PC-9 (cell line): ENCODE measurements around the gene LMOD3. TPM values are rescaled to one million over a fixed set of nuclear protein-coding genes. Genes with fewer than 3 reads are reported as not detected.

ENCODE experiments used
- BruUV-seq: library from RNA; stranded (reverse); fragments of 400-500 nt; replicated peaks from 2 replicates; lab custom pipeline; 2021; lab: Mats Ljungman, UMichigan
- CTCF ChIA-PET: fragments of 300-600 bp; sonication (Branson Sonifier 250); formaldehyde crosslinking; loops from one replicate; lab custom pipeline; 2022; ENCODE audit warnings: antibody characterized with exemption; lab: Charles Lee
- POLR2A ChIA-PET: fragments of 300-600 bp; sonication (Branson Sonifier 250); formaldehyde crosslinking; loops from one replicate; lab custom pipeline; 2022; ENCODE audit warnings: antibody characterized with exemption; ENCODE audit not compliant: unreplicated experiment; lab: Charles Lee
- DNase-seq, 2 experiments: peaks; one replicate each; pipeline versions ENCODE4 v3.0.0 to v3.0.0-alpha.2; 2015 to 2022; ENCODE audit warnings: mixed read lengths in 1 of 2
- H2AFZ ChIP-seq: fragments of 200-600 bp; sonication (generic); 2 replicates; pipeline ENCODE4 v1.8.1; 2017; ENCODE audit warnings: antibody characterized with exemption
- H3F3A ChIP-seq: fragments of 200-600 bp; sonication (generic); 2 replicates; pipeline ENCODE4 v1.8.1; 2017; ENCODE audit warnings: antibody characterized with exemption, mild to moderate bottlenecking, low read depth; ENCODE audit not compliant: insufficient read depth
- H3K27ac ChIP-seq: fragments of 200-600 bp; sonication (generic); 2 replicates; pipeline ENCODE4 v1.6.1; 2016; ENCODE audit warnings: mixed run types
- H3K27me3 ChIP-seq: fragments of 200-600 bp; sonication (generic); 2 replicates; pipeline ENCODE4 v1.6.1; 2016; ENCODE audit warnings: low read depth, mixed run types; ENCODE audit not compliant: insufficient read depth
- H3K36me3 ChIP-seq: fragments of 200-600 bp; sonication (generic); 2 replicates; pipeline ENCODE4 v1.6.1; 2016; ENCODE audit warnings: low read depth, mixed run types
- H3K4me1 ChIP-seq: fragments of 200-600 bp; sonication (generic); replicated peaks from 2 replicates; pipeline ENCODE4 v1.6.1; 2016; ENCODE audit warnings: mixed run types; ENCODE audit not compliant: insufficient read depth
- H3K4me2 ChIP-seq: fragments of 200-600 bp; sonication (generic); 2 replicates; pipeline ENCODE4 v1.6.1; 2017; ENCODE audit warnings: mixed run types
- H3K4me3 ChIP-seq: fragments of 200-600 bp; sonication (generic); 2 replicates; pipeline ENCODE4 v1.6.1; 2016; ENCODE audit warnings: mixed run types
- H3K79me2 ChIP-seq: fragments of 200-600 bp; sonication (generic); 2 replicates; pipeline ENCODE4 v1.6.1; 2017; ENCODE audit warnings: low read depth, mixed run types
- H3K9me2 ChIP-seq: fragments of 200-600 bp; sonication (generic); 2 replicates; pipeline ENCODE4 v1.8.1; 2017; ENCODE audit warnings: mild to moderate bottlenecking; ENCODE audit not compliant: insufficient read depth
- H3K9me3 ChIP-seq: fragments of 200-600 bp; sonication (generic); 2 replicates; pipeline ENCODE4 v1.8.1; 2016; ENCODE audit warnings: low read depth; ENCODE audit not compliant: insufficient read depth
- H4K20me1 ChIP-seq: fragments of 200-600 bp; sonication (generic); 2 replicates; pipeline ENCODE4 v1.8.1; 2017; ENCODE audit not compliant: insufficient read depth
- EZH2 ChIP-seq: fragments of 200-600 bp; sonication (generic); IDR thresholded peaks from 2 replicates; pipeline ENCODE4 v1.8.0; 2017; ENCODE audit warnings: antibody characterized with exemption, low read depth
- intact Hi-C: fragments of 100-400 bp; cut with micrococcal nuclease; formaldehyde crosslinking; loops from one replicate; pipeline ENCODE4 v1.10.0; 2022; ENCODE audit not compliant: unreplicated experiment
- total RNA-seq: library from RNA; stranded (reverse); gene quantifications from 2 replicates; pipeline ENCODE4 v1.2.3, GENCODE V29; 2021
- TF ChIP-seq, protein P1 (sequence below): fragments of 200-600 bp; sonication (generic); conservative IDR thresholded peaks from 2 replicates; pipeline ENCODE4 v1.6.1; 2017; ENCODE audit warnings: mixed run types, antibody characterized with exemption, mild to moderate bottlenecking, moderate library complexity

Gene LMOD3
- total RNA-seq, 1 experiment from 2014 or later, result not detected

DNA sequence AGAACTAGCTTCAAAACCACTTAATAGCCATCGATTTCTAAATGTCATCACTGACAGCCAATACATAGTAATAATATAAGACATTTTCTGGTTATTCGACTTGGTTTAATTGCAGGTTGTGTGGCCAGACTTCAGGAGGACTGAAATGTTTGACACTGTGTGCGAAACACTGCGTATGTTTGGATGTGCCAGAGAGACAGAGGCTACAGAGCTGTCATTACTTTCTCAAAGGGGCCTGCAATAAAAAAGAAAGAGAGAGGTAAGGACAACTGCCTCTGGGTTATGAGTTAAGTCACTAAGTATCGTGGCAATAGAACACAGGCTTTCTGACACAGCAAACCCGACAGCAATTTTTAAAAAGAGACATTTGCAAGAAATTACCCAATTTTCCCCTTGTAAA, 882 bp downstream of the LMOD3 start:
- Histone ChIP-seq H3K9me3 (no peaks in the 10 kb centered on the region), H2AFZ (peak overlapping the region; percentile 63; the same call in 1 of the 2 replicates), H3K4me2 (no peak overlapping the region), H3K27me3 (no peaks in the 10 kb centered on the region), H3K9me2 (no peaks in the 10 kb centered on the region), H3K36me3 (no peaks in the 10 kb centered on the region), H3K27ac (no peak overlapping the region), H3F3A (peaks cover 10% of the 10 kb centered on the region), H3K79me2 (no peaks in the 10 kb centered on the region), H4K20me1 (no peaks in the 10 kb centered on the region), H3K4me1 (peaks cover 13% of the 10 kb centered on the region), H3K4me3 (no peak overlapping the region)
- CTCF ChIA-PET, result interaction anchor here (0.5 to 2.0 kb wide), 5 partner anchors 36 to 320 kb away, joined by 3 to 13 read pairs (median 7); no protein-coding TSS in a partner anchor
- POLR2A ChIA-PET, result no interaction called here
- intact Hi-C loops, result loop anchor here (1.0 to 5.0 kb wide), 2 partner anchors 41 to 185 kb away; no protein-coding TSS in a partner anchor
- no peak for DNase-seq
- no TSS peak for BruUV-seq
- TF ChIP-seq, protein P1, sequence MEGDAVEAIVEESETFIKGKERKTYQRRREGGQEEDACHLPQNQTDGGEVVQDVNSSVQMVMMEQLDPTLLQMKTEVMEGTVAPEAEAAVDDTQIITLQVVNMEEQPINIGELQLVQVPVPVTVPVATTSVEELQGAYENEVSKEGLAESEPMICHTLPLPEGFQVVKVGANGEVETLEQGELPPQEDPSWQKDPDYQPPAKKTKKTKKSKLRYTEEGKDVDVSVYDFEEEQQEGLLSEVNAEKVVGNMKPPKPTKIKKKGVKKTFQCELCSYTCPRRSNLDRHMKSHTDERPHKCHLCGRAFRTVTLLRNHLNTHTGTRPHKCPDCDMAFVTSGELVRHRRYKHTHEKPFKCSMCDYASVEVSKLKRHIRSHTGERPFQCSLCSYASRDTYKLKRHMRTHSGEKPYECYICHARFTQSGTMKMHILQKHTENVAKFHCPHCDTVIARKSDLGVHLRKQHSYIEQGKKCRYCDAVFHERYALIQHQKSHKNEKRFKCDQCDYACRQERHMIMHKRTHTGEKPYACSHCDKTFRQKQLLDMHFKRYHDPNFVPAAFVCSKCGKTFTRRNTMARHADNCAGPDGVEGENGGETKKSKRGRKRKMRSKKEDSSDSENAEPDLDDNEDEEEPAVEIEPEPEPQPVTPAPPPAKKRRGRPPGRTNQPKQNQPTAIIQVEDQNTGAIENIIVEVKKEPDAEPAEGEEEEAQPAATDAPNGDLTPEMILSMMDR, result no peak
- no peak for TF ChIP-seq EZH2

DNA sequence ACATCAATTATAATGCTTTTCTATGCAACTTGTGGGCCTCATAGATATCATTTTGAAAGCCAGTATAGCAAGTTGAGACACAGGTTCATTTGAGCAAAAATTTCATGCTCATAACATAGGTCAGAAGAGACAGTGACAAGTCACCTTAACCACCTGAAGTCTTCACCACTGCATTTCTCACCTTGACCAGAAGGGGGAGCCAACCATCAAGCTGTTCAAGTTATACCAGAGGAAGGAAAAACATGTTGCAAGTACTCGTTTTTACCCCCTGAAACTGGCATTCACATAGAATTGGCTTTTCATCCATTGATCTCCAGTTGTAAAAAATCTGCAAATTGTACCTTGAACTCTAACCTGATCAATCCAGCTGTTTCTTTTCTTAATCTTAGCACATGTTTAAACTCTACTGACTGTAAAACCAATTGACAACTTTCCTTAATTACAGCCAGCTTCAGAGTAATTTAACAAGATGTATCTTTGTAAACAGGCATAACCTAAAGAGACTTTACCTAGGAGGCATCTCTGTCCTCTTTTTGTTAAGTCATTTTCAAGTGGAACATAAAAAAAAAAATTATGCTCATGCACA, 1.4 kb downstream of the LMOD3 start:
- intact Hi-C loops, result loop anchor here (1.0 to 5.0 kb wide), 4 partner anchors 41 to 550 kb away; no protein-coding TSS in a partner anchor
- POLR2A ChIA-PET, result no interaction called here
- no peak overlapping the region for H3K4me2 ChIP-seq

DNA sequence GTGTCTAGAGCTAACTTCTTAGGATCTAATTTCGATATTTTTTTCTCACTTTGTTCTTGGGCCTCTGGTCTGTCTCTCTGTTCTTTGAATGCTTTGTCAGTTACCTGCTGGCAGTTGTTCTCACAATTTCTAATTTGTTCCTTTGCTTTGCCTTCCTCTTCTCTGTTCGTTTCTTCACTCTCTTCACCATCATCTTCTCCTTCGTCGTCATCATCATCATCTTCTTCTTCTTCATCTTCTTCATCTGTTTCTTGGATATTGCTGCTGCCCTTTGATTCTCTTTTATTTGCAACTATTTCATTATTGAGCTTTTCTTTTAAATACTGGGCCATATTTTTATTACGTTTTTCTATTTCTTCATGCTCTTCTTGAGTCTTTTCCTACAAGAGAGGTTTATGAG, 2.7 kb downstream of the LMOD3 start:
- H3K27ac ChIP-seq, result no peak overlapping the region
- no peaks in the 10 kb centered on the region for H3K36me3 ChIP-seq
- TF ChIP-seq, protein P1, result no peak
- TF ChIP-seq EZH2, result no peak
- intact Hi-C loops, result loop anchor here (1.0 to 5.0 kb wide), 4 partner anchors 43 to 552 kb away; no protein-coding TSS in a partner anchor
- H3K9me3 ChIP-seq, result no peaks in the 10 kb centered on the region
- H3K4me1 ChIP-seq, result peaks cover 31% of the 10 kb centered on the region
- POLR2A ChIA-PET, result no interaction called here
- H4K20me1 ChIP-seq, result no peaks in the 10 kb centered on the region
- H2AFZ ChIP-seq, result no peak overlapping the region
- H3K4me2 ChIP-seq, result no peak overlapping the region
- H3K9me2 ChIP-seq, result no peaks in the 10 kb centered on the region
- peaks cover 27% of the 10 kb centered on the region for H3F3A ChIP-seq
- no peaks in the 10 kb centered on the region for H3K27me3 ChIP-seq
- no peak for DNase-seq
- no TSS peak for BruUV-seq
- no peak overlapping the region for H3K4me3 ChIP-seq
- CTCF ChIA-PET, result interaction anchor here (0.6 to 2.0 kb wide), 4 partner anchors 42 to 1939 kb away, joined by 3 to 7 read pairs (median 6); no protein-coding TSS in a partner anchor
- H3K79me2 ChIP-seq, result no peaks in the 10 kb centered on the region

More for the DNA sequence above, 1.4 kb downstream of the LMOD3 start:
- Histone ChIP-seq H4K20me1 (no peaks in the 10 kb centered on the region), H3K36me3 (no peaks in the 10 kb centered on the region), H3K79me2 (no peaks in the 10 kb centered on the region), H3K27ac (no peak overlapping the region), H3K4me1 (peaks cover 18% of the 10 kb centered on the region), H3K27me3 (no peaks in the 10 kb centered on the region), H3K9me2 (no peaks in the 10 kb centered on the region), H3F3A (peaks cover 15% of the 10 kb centered on the region), H3K4me3 (no peak overlapping the region), H2AFZ (peak overlapping the region; percentile 63; the same call in 1 of the 2 replicates), H3K9me3 (no peaks in the 10 kb centered on the region)
- no peak for TF ChIP-seq EZH2
- TF ChIP-seq, protein P1, result peak; percentile 83
- CTCF ChIA-PET, result interaction anchor here (0.5 to 2.0 kb wide), 4 partner anchors 40 to 320 kb away, joined by 3 to 8 read pairs (median 6); no protein-coding TSS in a partner anchor
- BruUV-seq, result no TSS peak
- DNase-seq, result peak; percentile 64 to 77
